GM19328 (cell line): ENCODE data around the gene FBXL13.
"Not testable (repeated sequence)": the region's sequence is repeated elsewhere in the genome, so short reads cannot be mapped to it uniquely, and the experiment has no call there.

Experiments
- ATAC-seq: cut with Tn5 transposase; IDR thresholded peaks from one replicate; pipeline ENCODE4 v1.9.1; 2021; ENCODE audit warnings: mild to moderate bottlenecking, moderate library complexity; ENCODE audit not compliant: unreplicated experiment

The FBXL13 gene

DNA sequence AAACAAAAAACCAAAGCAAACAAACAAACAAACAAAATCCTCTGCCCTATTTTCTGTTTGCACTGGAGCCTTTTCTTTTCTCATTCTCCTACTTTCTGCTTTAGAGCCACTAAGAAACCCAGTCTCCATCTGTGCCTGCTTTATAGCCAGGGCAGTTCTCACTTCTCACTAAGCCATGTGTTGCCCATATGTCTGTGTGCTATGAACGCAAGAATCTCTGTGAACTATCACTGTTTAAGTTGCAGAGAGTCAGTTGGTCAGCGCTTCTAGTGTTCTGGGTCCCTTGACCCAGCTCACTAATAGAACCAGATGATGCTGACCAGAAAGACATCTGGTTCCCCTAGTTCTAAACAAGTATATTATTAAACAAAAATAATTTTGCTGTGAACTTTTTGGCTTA, 244.4 kb downstream of the FBXL13 start:
- ATAC-seq, result no peak

GRCh38 chr7:102829075-102829474, 245.5 kb downstream of the FBXL13 start:
- no peak for ATAC-seq

GRCh38 chr7:102828286-102828685, 246.3 kb downstream of the FBXL13 start:
- ATAC-seq, result no peak

- no peak for ATAC-seq
Measured at GRCh38 chr7:102823390-102824119, 251.0 kb downstream of the FBXL13 start.

GRCh38 chr7:102821994-102822747, 252.4 kb downstream of the FBXL13 start:
- no peak for ATAC-seq

GRCh38 chr7:102819151-102819550, 255.4 kb downstream of the FBXL13 start:
- no peak for ATAC-seq

GRCh38 chr7:102817616-102818573, 256.7 kb downstream of the FBXL13 start:
- no peak for ATAC-seq

GRCh38 chr7:102814025-102814471, 260.5 kb downstream of the FBXL13 start:
- no peak for ATAC-seq

GRCh38 chr7:102813191-102814024, 261.2 kb downstream of the FBXL13 start:
- ATAC-seq, result no peak

GRCh38 chr7:102811942-102812678, 262.5 kb downstream of the FBXL13 start:
- ATAC-seq, result no peak

DNA sequence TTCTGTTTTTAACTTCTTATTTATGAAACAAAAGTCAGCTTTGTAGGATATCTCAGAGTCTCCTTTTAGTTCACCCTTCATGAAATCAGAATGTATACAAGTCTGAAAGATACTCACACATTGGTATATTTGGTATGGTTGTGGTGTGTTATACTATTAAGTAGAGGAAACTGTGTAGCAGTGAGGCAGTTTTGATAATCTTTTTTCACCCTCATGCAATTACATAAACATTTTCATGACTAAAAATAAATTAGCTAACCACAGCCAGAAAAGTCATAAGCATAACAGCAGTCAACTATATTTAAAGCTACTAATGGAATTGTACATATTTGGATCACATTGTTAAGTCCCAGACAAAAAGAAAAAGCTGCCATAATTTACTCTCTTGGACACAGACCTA, 263.7 kb downstream of the FBXL13 start:
- ATAC-seq, result no peak

DNA sequence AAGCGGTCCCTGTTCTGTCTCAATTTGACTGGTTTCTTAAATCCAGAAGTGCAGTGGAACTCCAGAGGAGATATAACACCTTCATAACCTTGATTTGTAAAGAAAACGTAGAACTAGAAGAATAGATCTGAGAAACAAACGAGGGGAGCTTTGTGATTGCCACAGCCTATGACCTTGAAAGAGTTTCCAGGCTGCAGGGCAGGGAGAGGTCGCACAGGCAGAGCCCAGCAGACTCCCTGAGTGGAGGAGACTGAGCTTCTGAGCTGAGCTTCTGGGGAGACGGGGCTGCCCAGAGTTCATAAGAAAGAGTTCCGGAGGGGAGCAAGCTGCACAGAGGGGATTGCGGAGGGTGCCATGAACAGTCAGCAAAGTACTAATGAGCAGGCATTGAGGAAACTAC, 268.0 kb downstream of the FBXL13 start:
- no peak for ATAC-seq

DNA sequence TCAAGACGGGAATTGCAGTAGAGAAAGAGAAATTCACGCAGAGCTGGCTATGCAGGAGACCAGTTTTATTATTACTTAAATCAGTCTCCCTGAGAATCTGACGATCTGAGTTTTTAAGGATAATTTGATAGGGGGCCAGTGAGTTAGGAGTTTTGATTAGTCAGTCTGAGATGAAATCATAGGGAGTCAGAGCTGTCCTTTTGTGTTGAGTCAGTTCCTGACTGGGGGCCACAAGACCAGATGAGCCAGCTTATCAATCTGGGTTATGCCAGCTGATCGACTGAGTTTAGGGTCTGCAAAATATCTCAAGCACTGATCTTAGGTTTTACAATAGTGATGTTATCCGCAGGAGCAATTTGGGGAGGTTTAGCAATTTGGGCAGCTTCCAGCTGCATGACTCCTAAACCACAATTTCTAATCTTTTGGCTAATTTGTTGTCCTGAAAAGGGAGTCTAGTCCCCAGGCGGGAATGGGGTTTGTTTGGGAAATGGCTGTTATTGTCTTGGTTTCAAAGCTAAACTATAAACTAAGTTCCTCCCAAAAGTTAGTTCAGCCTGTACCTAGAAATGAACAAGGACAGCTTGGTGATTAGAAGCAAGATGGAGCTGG, 278.5 kb downstream of the FBXL13 start:
- ATAC-seq, result not testable (repeated sequence)

- not testable (repeated sequence) for ATAC-seq
Measured at GRCh38 chr7:102794567-102794966, 280.0 kb downstream of the FBXL13 start.

DNA sequence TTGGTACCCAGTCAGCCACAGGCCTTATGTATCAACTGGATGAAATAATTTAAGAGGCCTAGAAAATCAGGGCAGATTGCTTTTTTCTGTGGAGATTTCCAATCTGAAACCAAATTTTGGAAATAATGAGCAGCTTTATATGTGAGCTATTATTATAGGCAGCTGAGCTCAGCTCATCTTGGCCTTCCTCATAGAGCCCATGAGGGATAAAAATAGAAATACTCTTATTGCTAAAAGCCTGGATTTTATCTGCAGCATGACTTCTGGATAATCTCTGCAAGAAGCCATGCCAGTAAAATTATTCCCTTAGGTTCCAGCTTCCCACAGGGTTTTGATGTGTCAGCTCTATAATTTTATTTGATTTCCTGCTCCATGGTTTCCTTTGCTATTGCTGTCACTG, 282.8 kb downstream of the FBXL13 start:
- ATAC-seq, result not testable (repeated sequence)

- not testable (repeated sequence) for ATAC-seq
Measured at GRCh38 chr7:102791367-102791766, 283.2 kb downstream of the FBXL13 start.

DNA sequence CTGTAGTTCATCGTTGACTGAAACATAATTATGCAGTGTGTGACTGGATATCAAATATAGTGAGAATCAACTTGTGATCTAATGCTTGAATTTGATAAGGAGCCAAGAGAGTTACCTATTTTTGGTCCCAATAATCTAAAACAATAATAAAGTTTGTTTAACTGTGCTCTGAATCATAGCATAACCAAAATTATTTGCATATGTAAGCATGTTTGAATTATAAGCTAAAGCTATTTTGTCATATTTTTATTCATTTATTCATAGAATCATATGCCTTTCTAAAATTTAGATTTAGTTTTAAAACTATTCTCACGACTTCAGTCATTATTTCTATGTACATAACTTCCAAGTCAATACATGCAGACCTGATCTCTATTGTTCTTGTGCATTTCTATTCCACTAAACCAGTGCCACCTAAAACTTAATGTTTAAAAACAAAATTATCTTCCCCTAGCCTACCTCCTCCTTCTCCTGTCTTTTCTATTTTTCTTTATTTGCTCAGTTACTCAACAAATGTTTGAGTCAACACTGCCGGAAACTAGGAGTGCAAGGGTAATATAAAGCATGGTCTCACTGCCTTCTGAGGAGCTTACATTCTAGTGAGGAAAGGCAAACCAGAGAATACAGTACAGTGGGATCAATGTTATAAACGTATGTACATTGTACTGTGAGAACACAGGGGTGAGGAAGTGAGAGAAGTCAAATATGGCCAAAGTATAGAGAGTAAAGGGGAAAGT, 284.1 kb downstream of the FBXL13 start:
- not testable (repeated sequence) for ATAC-seq

- ATAC-seq, result not testable (repeated sequence)
Measured at GRCh38 chr7:102788770-102789169, 285.8 kb downstream of the FBXL13 start.
